Keratinocyte (primary cell): ENCODE measurements around the gene SPOCK1. TPM values are rescaled to one million over a fixed set of nuclear protein-coding genes. Genes with fewer than 3 reads are reported as not detected.

Source experiments
- DNase-seq: peaks from one replicate; pipeline ENCODE4 v3.0.0-alpha.2; 2011; ENCODE audit warnings: low read depth, missing footprints, low spot score
- FAIRE-seq: peaks from 2 replicates; lab custom pipeline; 2011; peaks lifted over from hg19 to GRCh38; lab: Jason Lieb, UNC
- H2AFZ ChIP-seq: 2 replicates; pipeline ENCODE4 v1.6.0; 2012; ENCODE audit warnings: low read length, control low read depth, inconsistent platforms; ENCODE audit not compliant: control insufficient read depth
- H3K27ac ChIP-seq: 2 replicates; pipeline ENCODE4 v1.5.1; 2011; ENCODE audit warnings: low read length; ENCODE audit not compliant: control insufficient read depth, insufficient read depth
- H3K27me3 ChIP-seq: 3 replicates; pipeline ENCODE4 v1.6.0; 2011; ENCODE audit warnings: low read length; ENCODE audit not compliant: control insufficient read depth, insufficient read depth; ENCODE audit errors: extremely low read depth
- H3K36me3 ChIP-seq, 2 experiments: 2 replicates in 1 of 2; 3 replicates in 1 of 2; pipeline ENCODE4 v1.5.1; 2011; ENCODE audit warnings: low read length in 2 of 2, mild to moderate bottlenecking in 1 of 2; ENCODE audit not compliant: control insufficient read depth in 2 of 2, insufficient read depth in 2 of 2; ENCODE audit errors: extremely low read depth in 1 of 2
- H3K4me1 ChIP-seq: 3 replicates; pipeline ENCODE4 v1.5.1; 2011; ENCODE audit warnings: low read length; ENCODE audit not compliant: control insufficient read depth, insufficient read depth; ENCODE audit errors: extremely low read depth
- H3K4me2 ChIP-seq: 3 replicates; pipeline ENCODE4 v1.6.0; 2011; ENCODE audit warnings: low read depth, low read length; ENCODE audit not compliant: control insufficient read depth, insufficient read depth; ENCODE audit errors: extremely low read depth
- H3K4me3 ChIP-seq, 3 experiments: fragments of 200-600 bp in 1 of 3; sonication (generic) in 1 of 3; 2 replicates in 2 of 3; 3 replicates in 1 of 3; pipeline ENCODE4 v1.5.1; 2011 to 2016; ENCODE audit warnings: low read length in 3 of 3, mild to moderate bottlenecking in 3 of 3, control low read depth in 2 of 3, inconsistent platforms in 1 of 3, low read depth in 1 of 3, mixed read lengths in 1 of 3, mixed run types in 1 of 3, moderate library complexity in 1 of 3; ENCODE audit not compliant: control insufficient read depth in 2 of 3, insufficient read depth in 2 of 3; ENCODE audit errors: extremely low read depth in 1 of 3
- H3K79me2 ChIP-seq: 2 replicates; pipeline ENCODE4 v1.6.0; 2012; ENCODE audit warnings: low read length; ENCODE audit not compliant: control insufficient read depth, insufficient read depth
- H3K9ac ChIP-seq: 3 replicates; pipeline ENCODE4 v1.6.0; 2011; ENCODE audit warnings: low read length; ENCODE audit not compliant: control insufficient read depth, insufficient read depth; ENCODE audit errors: extremely low read depth
- H3K9me1 ChIP-seq: 3 replicates; pipeline ENCODE4 v1.6.0; 2011; ENCODE audit warnings: low read length; ENCODE audit not compliant: control insufficient read depth, insufficient read depth; ENCODE audit errors: extremely low read depth
- H3K9me3 ChIP-seq: 2 replicates; pipeline ENCODE4 v1.5.1; 2012; ENCODE audit warnings: low read depth, low read length; ENCODE audit not compliant: control insufficient read depth
- H4K20me1 ChIP-seq: 3 replicates; pipeline ENCODE4 v1.6.0; 2011; ENCODE audit warnings: low read length; ENCODE audit not compliant: control insufficient read depth, insufficient read depth; ENCODE audit errors: extremely low read depth
- EZH2 ChIP-seq: IDR thresholded peaks from one replicate; pipeline ENCODE4 v1.6.1; 2012; ENCODE audit warnings: inconsistent platforms, mild to moderate bottlenecking, low read length, moderate library complexity
- dilution Hi-C: fragments of 300-500 bp; cut with MboI; formaldehyde crosslinking; loops from one replicate; pipeline ENCODE4 v1.7.0; 2020; ENCODE audit warnings: low sequenced_read_pairs; ENCODE audit not compliant: extremely low pct_ligation_motif_present
- polyA plus RNA-seq, 5 experiments: library from polyadenylated mRNA; depleted of rRNA in 3 of 5; stranded (reverse) in 3 of 5; stranded (forward) in 1 of 5; unstranded in 1 of 5; fragments of >200 nt; gene quantifications; 1 replicate in 1 of 5; 2 replicates in 3 of 5; 3 replicates in 1 of 5; pipeline versions ENCODE4 v1.2.1 to v1.2.3, GENCODE V29; 2011 to 2012; ENCODE audit warnings: missing spikeins in 2 of 5, low read depth in 1 of 5, low replicate concordance in 1 of 5
- TF ChIP-seq, protein P1 (sequence below), 3 experiments: IDR thresholded peaks in 1 of 3; conservative IDR thresholded peaks in 1 of 3; optimal IDR thresholded peaks in 1 of 3; 2 replicates in 2 of 3; 3 replicates in 1 of 3; pipeline versions ENCODE3 to v1.5.1; 2011; ENCODE audit warnings: low read length in 3 of 3, mild to moderate bottlenecking in 3 of 3, moderate library complexity in 2 of 3, control low read depth in 1 of 3, inconsistent platforms in 1 of 3; ENCODE audit not compliant: insufficient read depth in 2 of 3; ENCODE audit errors: extremely low read depth in 1 of 3

SPOCK1 gene
- polyA plus RNA-seq, 1 donor (not counting 4 experiments of a cell fraction or from before 2014, with no cell fraction given) = 5.5 TPM

DNA sequence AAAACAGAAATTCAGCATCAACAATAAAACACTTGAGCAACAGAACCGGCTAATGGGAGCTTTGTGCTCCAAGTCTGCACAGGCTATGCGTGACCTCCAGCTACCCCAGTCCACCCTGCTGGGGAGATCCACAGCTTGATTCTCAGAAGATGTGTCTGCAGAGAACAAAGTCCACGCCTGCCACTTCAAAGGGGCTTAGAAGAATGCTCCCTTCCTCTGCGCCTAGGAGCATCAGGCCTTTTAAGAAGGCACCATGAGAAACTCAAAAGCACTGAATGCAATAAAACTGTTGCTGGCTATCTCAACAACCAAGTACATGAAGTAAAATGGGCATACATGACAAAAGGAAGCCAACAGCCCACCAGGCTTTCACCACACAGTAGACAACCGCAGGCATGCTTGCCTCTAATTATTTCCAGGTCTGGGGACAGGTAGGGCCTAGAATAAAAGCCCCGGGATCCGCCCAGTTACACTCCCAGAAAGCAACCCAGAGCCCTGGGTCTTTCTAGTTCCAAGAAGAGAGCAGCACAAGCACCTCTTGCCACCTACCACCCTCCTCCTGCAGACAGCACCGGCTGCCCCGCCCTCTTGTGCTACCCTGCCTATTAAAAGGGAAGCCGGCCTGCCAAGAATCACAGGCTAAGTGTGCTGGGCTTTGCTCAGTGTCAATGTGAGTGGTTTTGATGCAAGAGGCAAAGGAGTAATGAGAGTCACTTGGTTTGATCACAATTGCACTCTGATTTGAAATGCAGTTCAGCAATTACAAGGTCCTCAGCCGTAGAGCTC lies 123.2 kb downstream of the SPOCK1 start:
- no peaks in the 10 kb centered on the region for H3K9me1 ChIP-seq
- TF ChIP-seq EZH2 = no peak
- no peak for DNase-seq
- FAIRE-seq = no peak
- H3K4me3 ChIP-seq = no peak overlapping the region
- H2AFZ ChIP-seq = no peak overlapping the region
- no peaks in the 10 kb centered on the region for H3K79me2 ChIP-seq
- no peaks in the 10 kb centered on the region for H3K4me1 ChIP-seq
- no peak overlapping the region for H3K27ac ChIP-seq
- no peak overlapping the region for H3K4me2 ChIP-seq
- no peaks in the 10 kb centered on the region for H4K20me1 ChIP-seq
- H3K27me3 ChIP-seq = no peaks in the 10 kb centered on the region
- no peak overlapping the region for H3K9ac ChIP-seq
- no peaks in the 10 kb centered on the region for H3K9me3 ChIP-seq
- no peaks in the 10 kb centered on the region for H3K36me3 ChIP-seq
- dilution Hi-C loops = no loop called here

DNA sequence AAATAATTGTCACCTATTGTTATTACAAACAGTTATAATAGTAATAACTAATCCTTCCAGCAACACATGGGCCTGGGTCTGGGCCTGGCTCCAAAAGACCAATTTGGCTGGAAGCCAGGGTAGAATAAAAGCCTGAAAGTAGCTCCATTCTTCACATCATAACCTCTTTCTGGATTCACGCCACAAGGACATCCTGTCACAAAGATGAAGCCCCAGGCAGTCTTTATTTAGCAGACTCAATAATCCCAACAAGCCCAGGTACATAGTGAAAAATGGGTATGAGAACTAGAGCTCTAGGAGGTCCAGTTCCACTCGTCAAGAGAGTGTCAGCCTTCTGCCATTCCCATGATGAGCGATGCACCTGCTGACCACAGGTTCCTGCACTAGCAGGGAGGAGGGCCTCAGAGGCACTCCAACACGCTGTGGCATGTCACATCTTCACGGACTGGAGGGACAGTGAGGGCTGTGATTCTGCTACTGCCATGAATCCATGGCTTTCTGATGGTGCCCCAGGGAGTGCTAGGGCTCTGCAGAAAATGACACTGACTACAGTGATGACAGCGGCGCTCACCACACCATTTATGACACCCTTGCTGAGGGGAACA lies 124.9 kb downstream of the SPOCK1 start:
- H3K4me3 ChIP-seq = no peak overlapping the region
- H3K9me1 ChIP-seq = no peaks in the 10 kb centered on the region
- no peaks in the 10 kb centered on the region for H4K20me1 ChIP-seq
- no peak overlapping the region for H3K4me2 ChIP-seq
- no peaks in the 10 kb centered on the region for H3K9me3 ChIP-seq
- H3K27ac ChIP-seq = no peak overlapping the region
- dilution Hi-C loops = no loop called here
- H3K36me3 ChIP-seq = no peaks in the 10 kb centered on the region
- H3K27me3 ChIP-seq = no peaks in the 10 kb centered on the region
- peaks cover 5% of the 10 kb centered on the region for H3K4me1 ChIP-seq
- H2AFZ ChIP-seq = no peak overlapping the region
- FAIRE-seq = no peak
- no peak for DNase-seq
- no peaks in the 10 kb centered on the region for H3K79me2 ChIP-seq
- TF ChIP-seq, protein P1, sequence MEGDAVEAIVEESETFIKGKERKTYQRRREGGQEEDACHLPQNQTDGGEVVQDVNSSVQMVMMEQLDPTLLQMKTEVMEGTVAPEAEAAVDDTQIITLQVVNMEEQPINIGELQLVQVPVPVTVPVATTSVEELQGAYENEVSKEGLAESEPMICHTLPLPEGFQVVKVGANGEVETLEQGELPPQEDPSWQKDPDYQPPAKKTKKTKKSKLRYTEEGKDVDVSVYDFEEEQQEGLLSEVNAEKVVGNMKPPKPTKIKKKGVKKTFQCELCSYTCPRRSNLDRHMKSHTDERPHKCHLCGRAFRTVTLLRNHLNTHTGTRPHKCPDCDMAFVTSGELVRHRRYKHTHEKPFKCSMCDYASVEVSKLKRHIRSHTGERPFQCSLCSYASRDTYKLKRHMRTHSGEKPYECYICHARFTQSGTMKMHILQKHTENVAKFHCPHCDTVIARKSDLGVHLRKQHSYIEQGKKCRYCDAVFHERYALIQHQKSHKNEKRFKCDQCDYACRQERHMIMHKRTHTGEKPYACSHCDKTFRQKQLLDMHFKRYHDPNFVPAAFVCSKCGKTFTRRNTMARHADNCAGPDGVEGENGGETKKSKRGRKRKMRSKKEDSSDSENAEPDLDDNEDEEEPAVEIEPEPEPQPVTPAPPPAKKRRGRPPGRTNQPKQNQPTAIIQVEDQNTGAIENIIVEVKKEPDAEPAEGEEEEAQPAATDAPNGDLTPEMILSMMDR (optimal IDR thresholded peaks at IDR 0.05 in 1 of 3, IDR thresholded peaks at IDR 0.05 in 1 of 3, conservative IDR thresholded peaks at IDR 0.05 in 1 of 3; ENCODE audit: extremely low read depth in 1 of 3, insufficient read depth in 2 of 3, low read length in 3 of 3) = no peak
- TF ChIP-seq EZH2 = no peak
- no peak overlapping the region for H3K9ac ChIP-seq
